Keratinocyte (primary cell): Measurements from ENCODE around the gene TENT4A.

Experiments used
- EZH2 ChIP-seq: IDR thresholded peaks from one replicate; pipeline ENCODE4 v1.6.1; 2012; ENCODE audit warnings: inconsistent platforms, mild to moderate bottlenecking, low read length, moderate library complexity
- TF ChIP-seq, protein P1 (sequence below), 3 experiments: IDR thresholded peaks in 1 of 3; conservative IDR thresholded peaks in 1 of 3; optimal IDR thresholded peaks in 1 of 3; 2 replicates in 2 of 3; 3 replicates in 1 of 3; pipeline versions ENCODE3 to v1.5.1; 2011; ENCODE audit warnings: low read length in 3 of 3, mild to moderate bottlenecking in 3 of 3, moderate library complexity in 2 of 3, control low read depth in 1 of 3, inconsistent platforms in 1 of 3; ENCODE audit not compliant: insufficient read depth in 2 of 3; ENCODE audit errors: extremely low read depth in 1 of 3

- TF ChIP-seq, protein P1, sequence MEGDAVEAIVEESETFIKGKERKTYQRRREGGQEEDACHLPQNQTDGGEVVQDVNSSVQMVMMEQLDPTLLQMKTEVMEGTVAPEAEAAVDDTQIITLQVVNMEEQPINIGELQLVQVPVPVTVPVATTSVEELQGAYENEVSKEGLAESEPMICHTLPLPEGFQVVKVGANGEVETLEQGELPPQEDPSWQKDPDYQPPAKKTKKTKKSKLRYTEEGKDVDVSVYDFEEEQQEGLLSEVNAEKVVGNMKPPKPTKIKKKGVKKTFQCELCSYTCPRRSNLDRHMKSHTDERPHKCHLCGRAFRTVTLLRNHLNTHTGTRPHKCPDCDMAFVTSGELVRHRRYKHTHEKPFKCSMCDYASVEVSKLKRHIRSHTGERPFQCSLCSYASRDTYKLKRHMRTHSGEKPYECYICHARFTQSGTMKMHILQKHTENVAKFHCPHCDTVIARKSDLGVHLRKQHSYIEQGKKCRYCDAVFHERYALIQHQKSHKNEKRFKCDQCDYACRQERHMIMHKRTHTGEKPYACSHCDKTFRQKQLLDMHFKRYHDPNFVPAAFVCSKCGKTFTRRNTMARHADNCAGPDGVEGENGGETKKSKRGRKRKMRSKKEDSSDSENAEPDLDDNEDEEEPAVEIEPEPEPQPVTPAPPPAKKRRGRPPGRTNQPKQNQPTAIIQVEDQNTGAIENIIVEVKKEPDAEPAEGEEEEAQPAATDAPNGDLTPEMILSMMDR (optimal IDR thresholded peaks at IDR 0.05 in 1 of 3, IDR thresholded peaks at IDR 0.05 in 1 of 3, conservative IDR thresholded peaks at IDR 0.05 in 1 of 3; ENCODE audit: extremely low read depth in 1 of 3, insufficient read depth in 2 of 3, low read length in 3 of 3) = no peak
- no peak for TF ChIP-seq EZH2
Observed at GRCh38 chr5:6750142-6750840, 37.1 kb downstream of the TENT4A start.
